PC-3 (cell line): Measurements from ENCODE around the gene CERS5. TPM values are rescaled to one million over a fixed set of nuclear protein-coding genes. Genes with fewer than 3 reads are reported as not detected.

Source experiments
- ATAC-seq: fragments of 200-7000 bp; cut with Tn5 transposase; 2 replicates; pipeline ENCODE4 v1.9.1; 2020; ENCODE audit warnings: mild to moderate bottlenecking, moderate library complexity
- BruUV-seq: library from RNA; stranded (reverse); fragments of 400-500 nt; replicated peaks from 2 replicates; lab custom pipeline; 2021; lab: Mats Ljungman, UMichigan
- CTCF ChIA-PET: fragments of 300-600 bp; sonication (Branson Sonifier 250); formaldehyde crosslinking; loops from one replicate; lab custom pipeline; 2022; ENCODE audit warnings: antibody characterized with exemption; lab: Charles Lee
- POLR2A ChIA-PET: fragments of 300-600 bp; sonication (Branson Sonifier 250); formaldehyde crosslinking; loops from one replicate; lab custom pipeline; 2022; ENCODE audit warnings: antibody characterized with exemption; ENCODE audit not compliant: unreplicated experiment; lab: Charles Lee
- DNase-seq: peaks from one replicate; pipeline ENCODE4 v3.0.0-alpha.2; 2015
- H2AFZ ChIP-seq: fragments of 300-600 bp; sonication (generic); 2 replicates; pipeline ENCODE4 v1.6.0; 2016; ENCODE audit warnings: antibody characterized with exemption, low read length
- H3F3A ChIP-seq: fragments of 300-600 bp; sonication (generic); one replicate; pipeline ENCODE4 v1.6.0; 2017; ENCODE audit warnings: antibody characterized with exemption, low read length, control low read depth, mild to moderate bottlenecking; ENCODE audit not compliant: unreplicated experiment
- H3K27ac ChIP-seq: fragments of 300-600 bp; sonication (generic); 2 replicates; pipeline ENCODE4 v1.5.1; 2016; ENCODE audit warnings: mild to moderate bottlenecking, low read length
- H3K27me3 ChIP-seq: fragments of 300-600 bp; sonication (generic); 2 replicates; pipeline ENCODE4 v1.6.1; 2016; ENCODE audit warnings: low read length, mixed read lengths
- H3K36me3 ChIP-seq: fragments of 300-600 bp; sonication (generic); 2 replicates; pipeline ENCODE4 v1.6.1; 2016; ENCODE audit warnings: low read depth, mixed run types, low read length, mixed read lengths
- H3K4me1 ChIP-seq: fragments of 300-600 bp; sonication (generic); 2 replicates; pipeline ENCODE4 v1.5.1; 2016; ENCODE audit warnings: low read length; ENCODE audit not compliant: insufficient read depth
- H3K4me2 ChIP-seq: fragments of 300-600 bp; sonication (generic); 2 replicates; pipeline ENCODE4 v1.6.0; 2016; ENCODE audit warnings: low read length
- H3K4me3 ChIP-seq: fragments of 300-600 bp; sonication (generic); 2 replicates; pipeline ENCODE4 v1.5.1; 2016; ENCODE audit warnings: mild to moderate bottlenecking, low read length, mixed read lengths
- H3K79me2 ChIP-seq: fragments of 300-600 bp; sonication (generic); 2 replicates; pipeline ENCODE4 v1.6.1; 2017; ENCODE audit warnings: low read length, mixed read lengths
- H3K9ac ChIP-seq: fragments of 300-600 bp; sonication (generic); 2 replicates; pipeline ENCODE4 v1.6.0; 2016; ENCODE audit warnings: mild to moderate bottlenecking, low read length
- H3K9me2 ChIP-seq: fragments of 300-600 bp; sonication (generic); replicated peaks from 2 replicates; pipeline ENCODE4 v1.6.1; 2016; ENCODE audit warnings: mixed run types, low read length, mixed read lengths
- H3K9me3 ChIP-seq: fragments of 300-600 bp; sonication (generic); 2 replicates; pipeline ENCODE4 v1.6.1; 2016; ENCODE audit warnings: low read length, mixed read lengths
- H4K20me1 ChIP-seq: fragments of 300-600 bp; sonication (generic); 2 replicates; pipeline ENCODE4 v1.6.1; 2016; ENCODE audit warnings: low read length, mixed read lengths
- CTCF ChIP-seq: fragments of 300-600 bp; sonication (generic); conservative IDR thresholded peaks from 2 replicates; pipeline ENCODE4 v1.5.1; 2017; ENCODE audit warnings: antibody characterized with exemption, low read depth, mild to moderate bottlenecking, low read length
- EZH2 ChIP-seq: fragments of 300-600 bp; sonication (generic); IDR thresholded peaks from one replicate; pipeline ENCODE4 v1.6.1; 2017; ENCODE audit warnings: antibody characterized with exemption, mild to moderate bottlenecking, low read length; ENCODE audit not compliant: unreplicated experiment
- EZH2phosphoT487 ChIP-seq: fragments of 300-600 bp; sonication (generic); IDR thresholded peaks from 2 replicates; pipeline ENCODE4 v1.6.1; 2018; ENCODE audit warnings: mild to moderate bottlenecking, antibody characterized with exemption, low read length, borderline replicate concordance
- intact Hi-C: fragments of 100-400 bp; cut with micrococcal nuclease; formaldehyde crosslinking; loops from 2 replicates; pipeline ENCODE4 v1.9.0; 2023
- total RNA-seq: library from RNA; depleted of rRNA; stranded (reverse); fragments of >200 nt; gene quantifications from 2 replicates; pipeline ENCODE4 v1.2.3, GENCODE V29; 2014

The CERS5 gene
- total RNA-seq, 1 experiment from 2014 or later, result 24.9 TPM

DNA sequence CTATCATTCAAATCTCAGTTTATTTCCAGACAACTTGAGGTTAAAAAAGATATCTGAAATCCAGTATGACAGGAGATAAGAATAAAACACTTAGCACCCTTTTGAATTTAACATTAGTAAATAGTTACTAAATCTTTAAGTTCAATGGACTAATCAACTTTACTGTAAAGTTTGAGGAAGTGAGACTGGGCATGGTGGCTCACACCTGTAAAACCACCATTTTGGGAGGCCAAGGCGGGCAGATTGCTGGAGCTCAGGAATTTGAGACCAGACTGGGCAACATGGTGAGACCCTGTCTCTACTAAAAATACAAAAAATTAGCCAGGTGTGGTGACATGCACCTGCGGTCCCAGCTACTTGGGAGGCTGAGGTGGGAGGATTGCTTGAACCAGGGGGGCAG is 40.3 kb upstream of the CERS5 start:
- ChIA-PET POLR2A (no interaction called here), CTCF (interaction anchor here (0.7 kb wide), 1 partner anchor 51 kb away, joined by 3 read pairs; no protein-coding TSS in a partner anchor)
- Histone ChIP-seq H3K79me2 (no peaks in the 10 kb centered on the region), H3K9me2 (no peaks in the 10 kb centered on the region), H3F3A (peaks cover 5% of the 10 kb centered on the region), H3K4me3 (no peak overlapping the region), H2AFZ (no peak overlapping the region), H3K36me3 (peaks cover 11% of the 10 kb centered on the region; the same call in 1 of the 2 replicates), H4K20me1 (no peaks in the 10 kb centered on the region), H3K4me1 (peaks cover 35% of the 10 kb centered on the region), H3K27me3 (no peaks in the 10 kb centered on the region), H3K9ac (no peak overlapping the region), H3K27ac (no peak overlapping the region), H3K9me3 (no peaks in the 10 kb centered on the region), H3K4me2 (no peak overlapping the region)
- ATAC-seq, result no peak
- BruUV-seq, result no TSS peak
- intact Hi-C loops, result loop anchor here (10.0 kb wide), 1 partner anchor 197 kb away; the partner anchor contains the start of gene LARP4
- TF ChIP-seq CTCF (no peak), EZH2phosphoT487 (no peak), EZH2 (no peak)
- DNase-seq, result no peak

- Histone ChIP-seq H3K36me3 (peaks cover 10% of the 10 kb centered on the region; the same call in 1 of the 2 replicates), H3K9ac (no peak overlapping the region), H3K9me2 (no peaks in the 10 kb centered on the region), H4K20me1 (no peaks in the 10 kb centered on the region), H3K4me3 (no peak overlapping the region), H3F3A (peaks cover 13% of the 10 kb centered on the region), H3K27ac (no peak overlapping the region), H3K4me2 (no peak overlapping the region), H3K27me3 (no peaks in the 10 kb centered on the region), H3K4me1 (peaks cover 37% of the 10 kb centered on the region), H3K9me3 (no peaks in the 10 kb centered on the region), H3K79me2 (no peaks in the 10 kb centered on the region), H2AFZ (no peak overlapping the region)
- no TSS peak for BruUV-seq
- ATAC-seq (no peak), DNase-seq (no peak)
- intact Hi-C loops, result loop anchor here (10.0 kb wide), 1 partner anchor 199 kb away; the partner anchor contains the start of gene LARP4
- TF ChIP-seq EZH2phosphoT487, result no peak
- no peak for TF ChIP-seq EZH2
- TF ChIP-seq CTCF, result no peak
- POLR2A ChIA-PET, result no interaction called here
- CTCF ChIA-PET, result no interaction called here
Measured at GRCh38 chr12:50205648-50206047, 38.5 kb upstream of the CERS5 start.

DNA sequence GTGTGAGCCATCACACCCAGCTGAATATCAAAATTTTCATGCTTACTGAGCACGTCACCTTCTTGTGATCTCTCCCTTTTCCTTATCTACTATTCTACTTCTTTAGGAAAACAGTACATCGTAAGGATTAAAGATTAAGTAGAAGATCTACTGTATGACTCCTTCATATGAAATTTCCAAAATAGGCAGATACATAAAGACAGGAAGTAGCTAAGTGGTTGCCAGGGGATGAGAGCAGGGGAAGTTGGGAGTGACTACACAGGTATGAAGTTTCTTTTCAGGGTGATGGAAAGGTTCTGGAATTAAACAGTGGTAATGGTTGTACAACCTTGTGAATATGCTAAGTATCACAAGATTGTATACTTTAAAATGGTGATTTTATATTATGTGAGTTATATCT is 36.5 kb upstream of the CERS5 start:
- Histone ChIP-seq H3K9me2 (no peaks in the 10 kb centered on the region), H3K27me3 (no peaks in the 10 kb centered on the region), H3K4me2 (0 out of 2 replicates have a peak overlapping the region, but pooled peaks have one; percentile 9), H3K4me1 (peaks cover 40% of the 10 kb centered on the region), H3K4me3 (no peak overlapping the region), H3K79me2 (no peaks in the 10 kb centered on the region), H3K9me3 (no peaks in the 10 kb centered on the region), H3F3A (peaks cover 13% of the 10 kb centered on the region), H2AFZ (no peak overlapping the region), H3K9ac (peak overlapping the region; percentile 84; the same call in 1 of the 2 replicates), H4K20me1 (no peaks in the 10 kb centered on the region), H3K36me3 (peaks cover 14% of the 10 kb centered on the region), H3K27ac (peak overlapping the region; percentile 99)
- CTCF ChIA-PET, result interaction anchor here (1.1 kb wide), 1 partner anchor 16 kb away, joined by 3 read pairs; no protein-coding TSS in a partner anchor
- no TSS peak for BruUV-seq
- intact Hi-C loops, result loop anchor here (2.0 to 10.0 kb wide), 3 partner anchors 15 to 201 kb away; partner anchors contain the start of gene LARP4
- DNase-seq (peak; percentile 67), ATAC-seq (no peak)
- POLR2A ChIA-PET, result interaction anchor here (0.6 kb wide), 2 partner anchors 37 to 496 kb away, joined by 3 to 4 read pairs; no protein-coding TSS in a partner anchor
- TF ChIP-seq EZH2phosphoT487 (no peak), CTCF (no peak), EZH2 (no peak)
